B cell (primary cell): ENCODE data around the gene GNLY. TPM values are rescaled to one million over a fixed set of nuclear protein-coding genes. Genes with fewer than 3 reads are reported as not detected.
A peak's percentile ranks its signal among the peaks of the same experiment; 100 is the strongest.

Experiments used
- ATAC-seq: fragments of 200-7000 bp; cut with Tn5 transposase; one replicate; pipeline ENCODE4 v1.10.0; 2021; ENCODE audit warnings: low read depth, mild to moderate bottlenecking, moderate number of reproducible peaks, moderate library complexity
- CTCF ChIA-PET: fragments of 350-600 bp; sonication (Branson Sonifier 250); formaldehyde crosslinking; loops from one replicate; lab custom pipeline; 2021; ENCODE audit warnings: antibody characterized with exemption, inconsistent platforms; lab: Charles Lee
- POLR2A ChIA-PET: fragments of 350-600 bp; sonication (Branson Sonifier 250); formaldehyde crosslinking; loops from one replicate; lab custom pipeline; 2021; ENCODE audit warnings: antibody characterized with exemption; lab: Charles Lee
- DNase-seq: peaks from one replicate; pipeline ENCODE4 v3.0.0; 2013
- H2AFZ ChIP-seq: 2 replicates; pipeline ENCODE4 v1.6.1; 2012; ENCODE audit warnings: mild to moderate bottlenecking, low read depth, low read length; ENCODE audit not compliant: insufficient read depth, poor library complexity, severe bottlenecking
- H3K27ac ChIP-seq, 2 donors: 1 replicate in 1 of 2; 2 replicates in 1 of 2; pipeline ENCODE4 v1.5.1; 2012 to 2013; ENCODE audit warnings: low read length in 2 of 2, mild to moderate bottlenecking in 2 of 2, moderate library complexity in 1 of 2
- H3K27me3 ChIP-seq, 4 experiments: fragments of 200-600 bp in 1 of 4; sonication (generic) in 1 of 4; replicated peaks in 1 of 4; 1 replicate in 2 of 4; 2 replicates in 2 of 4; pipeline versions ENCODE4 v1.6.1 to v1.7.0; 2013 to 2016; ENCODE audit warnings: low read length in 3 of 4, mild to moderate bottlenecking in 2 of 4, mixed read lengths in 1 of 4, moderate library complexity in 1 of 4; ENCODE audit not compliant: insufficient read depth in 4 of 4, control insufficient read depth in 3 of 4; ENCODE audit errors: control extremely low read depth in 1 of 4
- H3K36me3 ChIP-seq, 2 experiments: replicated peaks in 1 of 2; 1 replicate in 1 of 2; 2 replicates in 1 of 2; pipeline versions ENCODE4 v1.6.1 to v1.7.1; 2013; ENCODE audit warnings: low read length in 1 of 2; ENCODE audit not compliant: insufficient read depth in 2 of 2, control insufficient read depth in 1 of 2; ENCODE audit errors: control extremely low read depth in 1 of 2, extremely low read depth in 1 of 2
- H3K4me1 ChIP-seq, 2 donors: fragments of 200-600 bp in 1 of 2; sonication (generic) in 1 of 2; 1 replicate in 1 of 2; 2 replicates in 1 of 2; pipeline versions ENCODE4 v1.5.1 to v1.6.1; 2013 to 2017; ENCODE audit warnings: low read length in 2 of 2; ENCODE audit not compliant: control insufficient read depth in 2 of 2, insufficient read depth in 2 of 2
- H3K4me2 ChIP-seq: replicated peaks from 2 replicates; pipeline ENCODE3; 2012; ENCODE audit warnings: mild to moderate bottlenecking, low read depth, low read length; ENCODE audit not compliant: poor library complexity, severe bottlenecking
- H3K4me3 ChIP-seq, 5 experiments: fragments of 200-600 bp in 1 of 5; sonication (generic) in 1 of 5; 1 replicate in 3 of 5; 2 replicates in 2 of 5; pipeline versions ENCODE4 v1.5.1 to v1.7.0; 2011 to 2016; ENCODE audit warnings: low read length in 4 of 5, mild to moderate bottlenecking in 4 of 5, low read depth in 2 of 5, control low read depth in 1 of 5, moderate library complexity in 1 of 5; ENCODE audit not compliant: insufficient read depth in 1 of 5; ENCODE audit errors: control extremely low read depth in 1 of 5, extremely low read depth in 1 of 5
- H3K79me2 ChIP-seq: fragments of 200-600 bp; sonication (generic); one replicate; pipeline ENCODE4 v1.6.0; 2016; ENCODE audit warnings: low read length; ENCODE audit not compliant: control insufficient read depth, insufficient read depth
- H3K9ac ChIP-seq: fragments of 200-600 bp; sonication (generic); 2 replicates; pipeline ENCODE4 v1.6.1; 2017; ENCODE audit warnings: mild to moderate bottlenecking, low read length, moderate library complexity
- H3K9me3 ChIP-seq, 3 donors: one replicate each; pipeline versions ENCODE4 v1.6.1 to v1.7.1; 2013; ENCODE audit warnings: low read length in 2 of 3; ENCODE audit not compliant: control insufficient read depth in 2 of 3, insufficient read depth in 1 of 3; ENCODE audit errors: control extremely low read depth in 1 of 3
- H4K20me1 ChIP-seq: 2 replicates; pipeline ENCODE4 v1.6.0; 2012; ENCODE audit warnings: mild to moderate bottlenecking, low read length; ENCODE audit not compliant: insufficient read depth, control insufficient read depth, poor library complexity, severe bottlenecking
- H3K27ac Mint-ChIP-seq: one replicate; pipeline ENCODE4 v1.8.0; 2021; ENCODE audit warnings: mixed read lengths
- H3K27me3 Mint-ChIP-seq: one replicate; pipeline ENCODE4 v1.8.0; 2021; ENCODE audit warnings: mixed read lengths
- H3K4me1 Mint-ChIP-seq: one replicate; pipeline ENCODE4 v1.8.0; 2021; ENCODE audit warnings: mixed read lengths
- H3K4me3 Mint-ChIP-seq: one replicate; pipeline ENCODE4 v1.8.0; 2021; ENCODE audit warnings: mixed read lengths
- H3K9me3 Mint-ChIP-seq: one replicate; pipeline ENCODE4 v1.8.0; 2022; ENCODE audit warnings: mixed read lengths; ENCODE audit not compliant: insufficient read depth
- CTCF ChIP-seq: fragments of 200-600 bp; IDR thresholded peaks from one replicate; pipeline ENCODE4 v1.8.0; 2022; ENCODE audit warnings: antibody characterized with exemption, mild to moderate bottlenecking
- EZH2 ChIP-seq: IDR thresholded peaks from 2 replicates; pipeline ENCODE4 v1.6.1; 2012; ENCODE audit warnings: borderline replicate concordance, low read depth, mild to moderate bottlenecking, moderate library complexity, low read length; ENCODE audit not compliant: insufficient read depth, poor library complexity, severe bottlenecking
- WGBS: methylation state at CpG from one replicate; pipeline ENCODE4 v1.1.5; 2013; ENCODE audit warnings: missing lambda C conversion rate; ENCODE audit not compliant: insufficient coverage; 5-methylcytosine and 5-hydroxymethylcytosine counted together
- intact Hi-C: fragments of 100-400 bp; cut with micrococcal nuclease; formaldehyde crosslinking; loops from one replicate; pipeline ENCODE4 v1.10.0; 2022
- polyA plus RNA-seq: library from polyadenylated mRNA; depleted of rRNA; stranded (reverse); fragments of >200 nt; gene quantifications from 2 replicates; pipeline ENCODE4 v1.2.3, GENCODE V29; 2012
- total RNA-seq, 2 donors: library from RNA; stranded (reverse); fragments of 120-200 nt in 1 of 2; gene quantifications; 1 replicate in 1 of 2; 2 replicates in 1 of 2; pipeline versions ENCODE4 v1.2.3 to v1.2.4, GENCODE V29; 2013 to 2022

GNLY gene
- total and polyA plus RNA-seq, 2 donors (not counting 1 experiment from before 2014, with no cell fraction given), result 3.9 to 4.2 TPM

- no peaks in the 10 kb centered on the region for H4K20me1 ChIP-seq
- POLR2A ChIA-PET, result no interaction called here
- peak; percentile 99 for ATAC-seq
These were observed 15.1 kb upstream of the GNLY start for GRCh38 chr2:85678794-85679672.

More at GRCh38 chr2:85678794-85679672, 15.1 kb upstream of the GNLY start:
- H3K4me1 ChIP-seq, result peaks cover 0 to 7% of the 10 kb centered on the region in 2 donors
- TF ChIP-seq EZH2, result no peak
- peak; percentile 99 for TF ChIP-seq CTCF
- WGBS, result 13% methylated on average over 21 of the region's 25 CpGs
- intact Hi-C loops, result loop anchor here (1.0 to 2.0 kb wide), 2 partner anchors 28 to 136 kb away; no protein-coding TSS in a partner anchor
- peak overlapping the region; percentile 60 for H2AFZ ChIP-seq
- H3K4me3 Mint-ChIP-seq, result peak overlapping the region; percentile 18
- H3K27me3 Mint-ChIP-seq, result peaks cover 24% of the 10 kb centered on the region
- H3K27me3 ChIP-seq, result peaks cover 0 to 17% (median 6%) of the 10 kb centered on the region in 4 experiments
- CTCF ChIA-PET, result interaction anchor here (0.6 to 4.6 kb wide), 17 partner anchors 12 to 741 kb away, joined by 3 to 75 read pairs (median 4); no protein-coding TSS in a partner anchor
- no peak overlapping the region for H3K27ac Mint-ChIP-seq
- H3K27ac ChIP-seq, result no peak overlapping the region
- no peak overlapping the region for H3K4me3 ChIP-seq
- no peak overlapping the region for H3K9ac ChIP-seq
- no peaks in the 10 kb centered on the region for H3K9me3 Mint-ChIP-seq
- H3K4me2 ChIP-seq, result peak overlapping the region; percentile 59
- DNase-seq, result peak; percentile 82
- H3K9me3 ChIP-seq, result peaks cover 0 to 4% (median 0%) of the 10 kb centered on the region in 3 donors
- no peaks in the 10 kb centered on the region for H3K36me3 ChIP-seq
- peaks cover 7% of the 10 kb centered on the region for H3K4me1 Mint-ChIP-seq
- H3K79me2 ChIP-seq, result no peaks in the 10 kb centered on the region
